Adipose tissue (tissue), 3 donors: ENCODE data around the gene TDRD9. TPM values are rescaled to one million over a fixed set of nuclear protein-coding genes. Genes with fewer than 3 reads are reported as not detected.

ENCODE experiments used
- H3K27ac ChIP-seq: one replicate; pipeline ENCODE4 v1.5.1; 2013; ENCODE audit warnings: low read depth, low read length
- WGBS, 3 donors: extraction: QIAGEN DNeasy Blood & Tissue Kit; methylation state at CpG; one replicate each; pipeline ENCODE4 v1.1.7; 2013; 5-methylcytosine and 5-hydroxymethylcytosine counted together
- polyA plus RNA-seq, 3 donors: library from polyadenylated mRNA; stranded (reverse); fragments of 200-250 nt; gene quantifications; one replicate each; pipeline ENCODE4 v1.2.3, GENCODE V29; 2013
- donor health status: healthy with polysubstance abuse.
- donor health status: Bipolar disorder and iron deficiency.
- donor health status: healthy.

The TDRD9 gene
- polyA plus RNA-seq, 3 donors, result 1.3 to 2.7 (median 2.0) TPM

DNA sequence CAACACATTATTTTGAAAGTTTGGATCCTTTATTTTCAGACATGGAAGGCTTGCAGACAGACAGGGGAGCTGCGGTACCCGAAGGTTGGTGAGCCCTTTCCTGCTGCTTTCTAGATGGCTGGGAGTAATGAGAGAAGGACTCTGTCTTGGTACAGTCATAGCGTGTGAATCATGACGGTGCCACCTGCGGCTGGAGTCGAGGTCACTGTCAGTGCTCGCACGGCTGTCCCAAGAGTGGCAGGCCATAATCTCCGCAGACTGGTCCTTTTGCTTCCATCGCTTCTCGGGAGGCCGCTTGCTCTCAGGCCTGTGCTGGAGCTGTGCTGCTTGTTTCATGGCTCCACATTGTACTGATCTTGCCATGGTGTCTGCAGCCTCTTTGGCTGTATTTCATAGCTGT, 78.9 kb downstream of the TDRD9 start:
- 93 to 96% (median 94%) methylated on average over 12 of the region's 12 CpGs for WGBS, 3 donors

DNA sequence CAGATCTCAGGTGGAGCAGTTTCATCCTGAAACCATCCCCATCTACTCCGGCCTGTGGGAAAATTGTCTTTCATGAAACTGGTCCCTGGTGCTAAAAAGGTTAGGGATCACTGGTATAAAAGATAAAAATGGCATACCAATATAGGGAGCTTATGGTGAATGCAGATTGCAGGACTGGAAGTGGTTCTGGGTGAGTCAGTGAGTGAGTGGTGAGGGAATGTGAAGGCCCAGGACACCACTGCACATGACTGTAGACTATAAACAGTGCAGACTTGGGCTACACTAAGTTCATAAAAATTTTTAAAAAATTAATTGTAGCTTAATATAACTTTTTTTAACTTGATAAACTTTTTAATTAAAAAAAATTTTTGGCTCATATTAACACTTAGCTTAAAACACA, 81.0 kb downstream of the TDRD9 start:
- WGBS, 3 donors, result 93 to 100% (median 94%) methylated on average over 1 of the region's 1 CpG
- no peak overlapping the region for H3K27ac ChIP-seq

More for the DNA sequence above, 78.9 kb downstream of the TDRD9 start:
- no peak overlapping the region for H3K27ac ChIP-seq

DNA sequence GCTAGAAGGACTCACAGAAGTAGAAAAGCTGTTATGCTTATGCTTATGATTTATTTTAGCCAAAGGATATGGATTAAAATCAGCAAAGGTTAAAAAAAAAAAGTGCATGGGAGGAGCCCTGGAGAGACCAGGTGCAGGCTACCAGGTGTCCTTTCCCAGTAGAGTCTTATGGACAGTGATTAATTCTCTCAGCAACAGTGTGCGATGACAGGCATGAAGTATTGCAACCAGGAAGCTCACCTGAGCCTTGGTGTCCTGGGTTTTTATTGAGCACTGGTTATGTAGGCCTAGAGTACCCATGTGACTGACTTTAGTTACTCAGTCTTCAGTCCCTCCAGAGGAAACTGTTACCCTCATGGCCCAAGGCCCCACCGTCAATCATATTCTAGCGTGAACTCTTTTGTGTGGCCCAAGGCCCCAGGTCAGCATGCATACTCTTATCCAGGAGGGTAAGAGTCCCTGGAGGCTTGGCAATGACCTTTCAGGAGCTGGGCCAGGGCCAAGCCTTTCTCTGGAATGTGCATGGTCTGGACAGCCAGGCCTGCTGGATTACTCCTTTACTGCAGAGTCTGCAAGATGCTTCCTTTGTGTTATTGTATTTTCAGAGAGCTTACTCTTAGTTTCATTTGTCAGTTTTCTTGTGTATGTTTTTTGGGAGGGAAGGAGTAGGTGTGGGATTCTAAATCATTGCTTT, 83.7 kb downstream of the TDRD9 start:
- no peak overlapping the region for H3K27ac ChIP-seq
- WGBS, 3 donors, result 55 to 88% (median 85%) methylated on average over 3 of the region's 3 CpGs

DNA sequence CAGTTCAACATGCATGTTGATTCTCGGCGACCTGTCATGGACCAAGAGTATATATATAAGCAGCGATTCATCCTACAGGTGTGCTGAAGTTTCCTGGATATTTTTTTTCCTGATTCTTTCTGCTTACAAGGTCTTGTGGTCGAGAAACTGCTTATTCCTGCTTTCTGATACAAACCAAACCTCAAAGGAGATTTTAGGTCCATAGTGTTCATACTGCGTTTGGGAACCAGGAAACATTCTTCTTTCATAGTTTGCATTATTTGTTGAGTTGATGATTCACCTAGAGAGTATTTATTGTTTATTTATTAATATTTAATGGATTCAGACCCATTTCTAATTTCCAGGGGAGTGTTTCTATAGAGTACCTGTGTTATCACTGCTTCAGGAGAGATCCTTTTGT, 86.5 kb downstream of the TDRD9 start:
- H3K27ac ChIP-seq, result no peak overlapping the region
- 91 to 97% (median 92%) methylated on average over 5 of the region's 5 CpGs for WGBS, 3 donors

DNA sequence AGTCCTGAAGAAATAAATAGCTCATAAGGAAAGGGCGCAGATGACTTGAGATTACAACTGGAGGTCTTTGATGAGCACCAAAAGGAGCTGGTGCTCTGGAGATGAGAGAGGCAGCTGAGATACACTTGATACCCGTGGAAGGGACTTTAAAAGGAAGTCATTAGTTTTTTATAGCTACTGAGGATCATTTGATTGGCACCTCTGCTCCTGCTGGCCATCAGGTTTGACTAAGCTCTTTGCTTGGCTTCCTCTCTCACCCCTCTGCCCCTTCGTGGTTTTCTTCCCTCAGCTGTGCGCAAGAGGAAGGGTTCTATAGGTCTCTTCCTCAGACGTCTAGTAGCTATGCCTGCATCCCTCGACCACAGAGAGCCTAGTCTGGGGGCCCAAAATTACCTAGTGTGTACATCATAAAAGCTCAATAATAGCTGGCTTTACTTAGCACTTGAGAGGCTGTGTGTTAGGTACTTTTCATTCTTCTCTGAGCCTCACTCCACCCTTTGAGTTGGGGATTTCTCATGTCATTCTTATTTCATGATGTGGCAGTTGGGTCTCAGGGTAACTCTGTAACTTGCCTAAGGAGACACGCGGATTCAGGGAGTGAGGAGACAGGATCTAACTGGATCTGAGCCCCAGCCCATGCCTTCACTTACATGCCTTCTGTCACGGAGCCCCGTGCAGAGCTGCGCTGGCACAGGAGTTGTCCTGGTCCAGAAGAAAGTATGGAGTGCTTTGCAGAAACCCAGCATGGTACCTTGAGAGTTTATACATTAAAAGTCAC, 88.8 kb downstream of the TDRD9 start:
- 61 to 79% (median 65%) methylated on average over 11 of the region's 11 CpGs for whole genome bisulfite sequencing, 3 donors
- no peak overlapping the region for H3K27ac ChIP-seq

DNA sequence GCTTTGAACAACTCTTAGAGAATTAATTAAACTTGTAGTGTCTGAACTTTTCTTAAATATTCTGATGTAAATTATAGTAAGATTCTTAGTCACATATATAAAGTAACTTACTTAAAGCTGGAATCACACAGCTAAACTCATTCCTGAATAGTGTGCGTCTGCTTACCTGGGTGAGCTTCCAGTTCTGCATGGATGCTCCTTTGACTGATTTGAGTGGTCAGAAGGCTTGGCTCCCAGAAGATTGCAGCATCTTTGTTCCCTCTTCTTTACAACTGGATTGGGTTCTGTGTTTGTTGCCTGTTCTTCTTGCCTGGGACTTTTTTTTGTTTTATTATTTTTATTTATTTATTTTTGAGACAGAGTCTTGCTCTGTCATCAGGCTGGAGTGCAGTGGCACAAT, 90.8 kb downstream of the TDRD9 start:
- H3K27ac ChIP-seq, result no peak overlapping the region
- 86 to 100% (median 98%) methylated on average over 1 of the region's 1 CpG for WGBS, 3 donors

DNA sequence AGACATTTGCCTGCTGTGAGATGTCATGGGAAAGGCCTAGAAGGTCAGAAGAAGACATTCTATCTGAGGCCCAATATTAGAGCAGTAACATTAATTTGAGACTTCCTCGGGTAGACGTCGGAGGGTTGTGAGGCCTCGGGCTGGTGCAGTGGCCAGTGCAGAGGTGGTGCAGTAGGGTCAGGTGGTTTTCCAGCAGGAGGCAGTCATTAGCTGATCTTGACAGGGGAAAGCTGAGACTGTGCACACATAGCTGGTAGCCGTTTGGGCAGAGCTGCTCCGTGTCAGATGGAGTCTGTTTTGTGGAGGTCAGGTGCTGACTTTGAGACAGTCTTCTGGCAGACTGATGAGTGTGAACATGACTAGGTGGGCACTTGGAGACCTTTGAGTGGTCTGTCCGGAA, 91.5 kb downstream of the TDRD9 start:
- no peak overlapping the region for H3K27ac ChIP-seq
- 77 to 81% (median 79%) methylated on average over 7 of the region's 7 CpGs for WGBS, 3 donors

DNA sequence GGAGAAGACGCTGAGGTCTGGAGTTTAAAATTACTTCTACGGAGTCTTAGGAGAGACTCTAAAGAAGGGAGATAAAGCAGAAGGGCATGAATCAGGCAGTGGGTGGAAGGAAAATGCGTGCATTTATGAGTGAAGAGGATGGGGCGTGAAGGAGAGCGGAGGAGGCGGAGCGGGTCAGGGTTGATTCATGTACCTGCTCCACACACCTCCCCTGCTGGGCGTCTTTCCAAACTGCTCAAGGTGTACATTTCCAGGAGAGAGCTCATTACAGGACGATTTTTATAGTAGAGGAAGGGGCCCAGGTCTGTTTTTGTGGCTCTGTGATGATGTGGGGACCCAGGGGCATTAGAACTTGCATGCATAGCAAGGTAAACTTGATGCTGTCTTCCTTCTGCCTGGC, 92.2 kb downstream of the TDRD9 start:
- no peak overlapping the region for H3K27ac ChIP-seq
- 80 to 84% (median 81%) methylated on average over 9 of the region's 9 CpGs for WGBS, 3 donors

DNA sequence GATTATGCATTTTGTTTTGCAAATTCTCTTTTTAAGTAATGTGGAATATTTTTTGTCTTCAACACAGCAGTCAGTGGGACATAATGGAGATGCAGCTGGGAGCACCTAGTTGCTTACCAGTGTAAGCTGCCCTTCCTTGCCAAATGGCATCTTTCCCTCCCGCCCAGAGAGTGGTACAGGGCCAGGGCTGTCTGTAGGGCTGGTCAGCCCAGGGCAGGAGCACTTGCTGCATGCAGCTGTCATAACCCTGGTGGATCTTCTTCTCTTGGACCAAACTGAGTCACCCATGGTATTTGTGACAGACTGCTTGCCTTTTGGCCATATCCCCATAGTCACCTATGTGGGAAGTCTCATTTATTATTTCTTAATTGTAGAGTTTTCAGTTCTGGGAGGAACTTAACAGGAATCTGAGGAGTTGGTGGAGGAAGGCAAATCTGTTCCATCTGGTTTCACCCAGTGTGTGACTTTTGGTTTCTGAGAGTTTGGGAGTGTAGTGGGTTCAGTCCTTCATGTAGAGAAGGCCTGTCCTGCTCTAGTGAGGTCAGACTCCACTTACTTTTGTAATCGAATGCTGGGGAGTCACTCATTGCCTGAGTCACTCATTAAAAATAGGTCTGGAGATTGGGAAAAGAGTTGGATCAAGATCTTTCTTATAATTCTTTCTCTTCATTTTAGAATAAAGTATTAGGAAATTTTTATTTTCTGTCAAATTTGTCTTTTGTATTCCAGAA, 95.2 kb downstream of the TDRD9 start:
- WGBS, 3 donors, result 82 to 86% (median 82%) methylated on average over 2 of the region's 2 CpGs
- H3K27ac ChIP-seq, result no peak overlapping the region

DNA sequence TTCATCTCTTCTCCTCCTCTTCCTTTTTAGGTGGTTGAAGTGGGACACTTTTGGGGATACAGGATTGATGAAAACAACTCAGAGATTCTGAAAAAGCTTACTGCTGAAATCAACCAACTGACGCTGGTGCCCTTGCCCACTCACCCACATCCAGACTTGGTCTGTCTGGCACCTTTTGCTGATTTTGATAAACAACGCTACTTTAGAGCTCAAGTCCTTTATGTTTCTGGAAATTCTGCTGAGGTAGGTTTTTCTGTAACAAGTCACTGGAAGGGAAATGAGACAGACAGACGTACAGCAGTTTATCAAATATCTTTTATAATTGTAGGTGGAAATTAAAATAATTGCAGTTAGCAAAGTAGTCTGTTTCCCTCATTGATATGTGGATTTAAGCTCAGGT, 97.3 kb downstream of the TDRD9 start:
- 83 to 84% (median 83%) methylated on average over 3 of the region's 3 CpGs for WGBS, 3 donors
- no peak overlapping the region for H3K27ac ChIP-seq

DNA sequence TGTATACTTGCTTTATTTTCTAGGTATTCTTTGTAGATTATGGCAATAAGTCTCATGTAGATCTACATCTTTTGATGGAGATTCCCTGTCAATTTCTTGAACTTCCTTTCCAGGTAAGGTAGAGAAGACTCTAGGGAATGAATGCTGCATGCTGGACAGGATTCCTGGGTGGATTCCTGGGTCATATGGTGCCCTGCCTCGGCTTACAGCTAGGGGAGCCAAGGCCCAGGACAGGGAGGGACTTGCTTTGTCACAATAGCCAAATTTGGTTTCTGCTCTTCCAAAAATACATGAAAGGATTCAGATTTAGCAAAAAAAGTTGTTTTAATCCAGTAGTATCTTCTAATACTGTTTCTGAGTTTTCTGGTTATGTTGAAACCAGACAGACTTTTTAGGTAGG, 97.8 kb downstream of the TDRD9 start:
- WGBS, 3 donors, result 67 to 74% (median 73%) methylated on average over 1 of the region's 1 CpG
- H3K27ac ChIP-seq, result no peak overlapping the region

DNA sequence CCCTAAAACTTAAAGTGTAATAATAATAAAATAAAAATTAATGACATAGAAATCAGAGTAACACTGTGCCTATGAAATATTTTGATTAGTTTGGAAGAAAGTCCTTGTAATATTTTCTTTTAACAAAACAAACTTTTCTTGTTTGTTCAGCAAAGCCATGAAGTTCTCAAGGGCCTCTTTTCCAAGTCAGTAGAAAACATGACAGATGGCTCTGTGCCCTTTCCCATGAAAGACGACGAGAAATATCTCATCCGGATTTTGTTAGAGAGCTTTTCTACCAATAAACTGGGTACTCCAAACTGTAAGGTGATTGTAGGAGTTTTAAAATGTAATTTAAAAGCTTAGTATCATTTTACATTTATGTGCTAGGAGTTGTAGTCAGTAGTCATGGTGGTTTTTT, 102.7 kb downstream of the TDRD9 start:
- H3K27ac ChIP-seq, result no peak overlapping the region
- WGBS, 3 donors, result 13 to 82% (median 53%) methylated on average over 3 of the region's 3 CpGs

DNA sequence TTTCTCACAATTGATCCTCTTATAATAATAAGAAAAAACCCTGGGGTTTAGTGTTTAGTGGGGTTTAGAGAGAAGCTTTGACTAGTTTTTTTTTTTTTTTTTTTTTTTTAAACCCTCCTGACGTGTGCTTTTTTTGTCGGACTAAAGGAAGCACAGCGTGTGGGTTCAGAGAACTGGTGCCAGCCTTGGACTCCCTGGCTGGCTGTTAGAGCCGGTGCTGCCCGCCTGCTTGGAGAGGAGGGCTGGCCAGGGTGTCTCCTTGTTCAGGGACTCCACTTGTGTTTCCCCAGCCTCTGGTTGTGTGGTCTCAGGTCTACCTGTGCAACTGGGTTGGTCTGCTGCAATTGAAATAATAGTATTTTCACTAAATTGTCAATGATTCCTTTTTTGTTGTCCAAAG, 103.1 kb downstream of the TDRD9 start:
- H3K27ac ChIP-seq, result no peak overlapping the region
- 22 to 65% (median 60%) methylated on average over 5 of the region's 5 CpGs for WGBS, 3 donors

DNA sequence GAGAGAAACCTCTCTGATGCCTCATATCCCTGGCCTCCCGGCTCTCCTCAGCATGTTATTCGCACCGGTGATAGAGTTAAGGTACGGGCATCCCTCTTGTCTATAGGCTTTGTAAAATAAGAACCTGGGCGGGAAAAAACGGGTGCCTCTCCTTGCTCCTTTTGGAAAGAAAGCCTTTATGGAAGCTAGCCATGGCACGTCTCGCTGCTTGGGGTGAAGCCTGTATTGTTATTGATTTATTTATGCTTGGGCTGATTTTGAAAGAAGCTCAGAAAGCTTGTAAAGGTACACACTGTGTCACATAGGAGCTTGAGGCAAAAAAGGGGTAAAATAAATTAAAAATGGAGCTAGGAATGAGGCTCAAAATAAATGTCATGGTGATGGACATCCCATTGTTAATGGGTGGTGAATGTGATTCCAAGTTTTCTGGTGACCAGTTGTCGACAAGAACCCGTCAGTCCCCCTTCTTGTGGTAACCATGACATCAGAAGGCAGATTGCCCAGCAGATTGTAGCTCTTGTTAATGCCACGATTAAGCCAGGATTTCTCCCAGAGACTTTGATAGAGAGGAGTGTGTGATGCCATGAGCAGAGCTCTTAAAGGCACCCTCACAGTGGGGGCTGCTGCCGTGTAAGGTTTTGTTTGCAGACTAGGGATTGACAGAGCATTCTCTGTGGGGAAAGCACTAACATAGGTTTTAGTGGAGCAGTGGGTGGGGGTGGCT, 106.9 kb downstream of the TDRD9 start:
- H3K27ac ChIP-seq, result no peak overlapping the region
- WGBS, 3 donors, result 71 to 79% (median 78%) methylated on average over 12 of the region's 12 CpGs

DNA sequence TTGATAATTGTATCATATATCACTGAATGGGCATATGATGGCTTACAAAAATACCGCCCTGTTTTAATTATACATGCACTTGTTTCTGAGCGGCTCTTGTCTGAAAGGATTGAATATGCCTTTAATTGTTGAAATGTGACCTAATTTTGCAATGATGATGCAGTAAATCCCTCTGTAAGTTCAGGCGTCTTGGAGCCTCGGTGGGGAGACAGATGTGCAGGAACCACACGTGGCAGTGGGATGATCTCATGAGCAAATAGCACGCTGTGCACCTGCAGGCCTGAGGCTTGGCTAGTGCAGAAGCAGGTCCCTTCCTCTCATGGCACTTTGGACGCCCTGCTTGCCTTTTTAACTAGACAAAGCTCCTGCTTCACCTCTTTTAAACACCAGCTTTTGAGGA, 108.0 kb downstream of the TDRD9 start:
- WGBS, 3 donors, result 72 to 75% (median 74%) methylated on average over 7 of the region's 7 CpGs
- no peak overlapping the region for H3K27ac ChIP-seq

DNA sequence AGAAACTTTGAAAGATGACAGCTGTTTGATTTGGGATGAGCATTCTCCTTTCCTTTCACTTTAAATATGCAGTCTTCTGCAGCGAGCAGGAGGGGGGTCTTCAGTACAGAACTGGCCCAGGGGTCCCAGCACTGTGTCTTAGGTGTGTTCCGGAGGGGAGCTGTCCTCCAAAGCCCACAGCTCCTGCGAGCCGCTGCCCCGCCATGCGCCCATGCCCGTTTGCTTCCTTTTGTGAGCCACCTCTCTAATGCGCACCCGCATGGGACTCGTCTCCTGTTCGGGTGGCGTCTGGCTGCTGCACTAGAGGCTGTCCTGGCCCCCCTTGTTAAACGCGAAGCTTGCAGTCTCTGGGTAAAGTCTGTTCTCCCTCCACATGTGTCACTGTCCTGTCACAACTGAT, 108.8 kb downstream of the TDRD9 start:
- 64 to 85% (median 78%) methylated on average over 14 of the region's 14 CpGs for WGBS, 3 donors
- H3K27ac ChIP-seq, result no peak overlapping the region

DNA sequence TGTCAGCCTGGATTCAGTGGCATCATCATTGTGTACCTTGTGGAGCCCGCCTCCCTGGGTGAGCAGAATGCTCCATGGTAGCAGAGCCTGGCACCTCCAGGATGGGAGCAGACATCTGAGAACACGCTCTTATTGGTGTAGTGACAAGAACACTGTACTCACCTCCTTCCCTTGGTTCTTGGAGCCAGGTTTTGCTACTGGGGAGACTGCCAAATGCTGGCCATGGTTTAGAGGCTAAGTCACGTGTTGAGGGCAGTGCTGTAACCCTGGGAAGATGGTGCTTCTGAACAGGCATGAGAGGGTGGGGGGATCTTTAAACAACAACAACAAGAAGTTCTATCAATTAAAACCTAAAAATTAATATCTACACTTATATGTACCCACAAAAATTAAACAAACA, 109.6 kb downstream of the TDRD9 start:
- 67 to 75% (median 72%) methylated on average over 3 of the region's 3 CpGs for WGBS, 3 donors
- no peak overlapping the region for H3K27ac ChIP-seq

DNA sequence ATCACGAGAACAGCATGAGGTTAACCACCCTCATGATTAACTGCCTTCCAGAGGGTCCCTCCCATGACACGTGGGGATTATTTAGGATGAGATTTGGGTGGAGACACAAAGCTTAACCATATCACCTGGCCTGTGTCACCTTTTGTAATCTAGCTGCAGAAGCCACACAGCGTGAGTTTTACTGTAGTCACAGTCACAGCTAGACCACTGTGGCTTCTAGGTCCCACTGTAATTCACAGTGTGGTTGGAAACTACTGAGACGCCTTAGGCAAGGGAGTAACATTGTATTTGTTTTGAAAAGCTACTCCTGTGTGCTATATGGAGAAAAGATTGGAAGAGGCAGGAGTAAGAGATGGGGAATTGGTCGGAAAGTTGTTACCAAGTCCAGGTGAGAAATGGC, 111.0 kb downstream of the TDRD9 start:
- WGBS, 3 donors, result 67 to 74% (median 70%) methylated on average over 5 of the region's 5 CpGs
- H3K27ac ChIP-seq, result no peak overlapping the region

DNA sequence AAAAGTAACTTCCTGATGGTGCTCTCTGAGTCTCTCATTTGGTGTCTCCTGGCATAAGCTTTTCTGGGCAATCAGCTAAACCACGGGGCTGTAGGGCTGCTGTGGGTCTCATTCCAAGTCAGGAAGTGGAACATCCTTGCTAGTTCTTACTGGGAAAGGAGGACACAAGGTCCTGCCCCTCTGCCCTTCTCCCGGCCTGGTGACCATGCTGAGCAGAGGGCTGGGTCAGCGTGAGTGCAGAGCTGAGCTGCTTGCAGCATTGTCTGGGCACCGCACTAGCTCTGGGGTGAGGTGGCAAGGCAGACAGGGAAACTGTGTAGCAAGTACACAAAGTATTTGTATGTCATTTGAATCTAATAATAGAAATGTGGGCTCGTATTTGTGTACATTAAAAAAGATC, 112.3 kb downstream of the TDRD9 start:
- H3K27ac ChIP-seq, result no peak overlapping the region
- WGBS, 3 donors, result 40 to 46% (median 43%) methylated on average over 5 of the region's 5 CpGs
